ENCODE data around the gene CCDC136.

DNA sequence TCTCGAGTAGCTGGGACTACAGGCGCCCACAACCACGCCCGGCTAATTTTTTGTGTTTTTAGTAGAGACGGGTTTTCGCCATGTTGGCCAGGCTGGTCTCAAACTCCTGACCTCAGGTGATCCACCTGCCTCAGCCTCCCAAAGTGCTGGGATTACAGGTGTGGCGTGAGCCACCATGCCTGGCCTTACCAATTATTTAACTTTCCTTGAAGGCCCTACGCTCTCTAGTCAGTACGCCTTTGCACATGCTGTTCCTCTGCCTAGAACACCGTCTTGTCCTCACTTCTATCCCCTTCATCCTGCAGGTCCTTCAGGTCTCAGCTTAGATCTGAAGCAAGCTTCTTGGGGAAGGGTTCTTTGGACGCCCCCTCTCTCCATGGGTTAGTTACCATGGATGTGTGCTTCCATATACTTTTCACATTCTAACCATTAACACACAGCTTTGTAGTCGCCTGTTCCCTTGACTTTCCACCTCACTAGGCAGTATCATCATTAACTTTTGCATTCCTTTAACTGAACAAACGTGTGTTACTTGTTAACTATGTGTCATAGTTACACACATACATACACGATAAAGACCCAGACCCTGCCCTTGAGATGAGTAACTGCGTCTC lies 70.3 kb downstream of the CCDC136 start:
- TF ChIP-seq EZH2 (IDR thresholded peaks at IDR 0.05) (no peak), POLR2AphosphoS5 (IDR thresholded peaks at IDR 0.05; ENCODE audit: borderline replicate concordance, low read depth, low read length) (no peak), FOXP2 (optimal IDR thresholded peaks at IDR 0.05; ENCODE audit: control extremely low read depth, extremely low read length, insufficient read depth) (no peak)

Measured in SK-N-MC (cell line).